Measurements from ENCODE around the gene NR2C2. TPM values are rescaled to one million over a fixed set of nuclear protein-coding genes. Genes with fewer than 3 reads are reported as not detected.

Gene NR2C2
- total RNA-seq, 4 donors from 2014 or later = 24.3 to 58.2 (median 39.9) TPM

GRCh38 chr3:15089201-15089600 lies 141.8 kb downstream of the NR2C2 start:
- TF ChIP-seq POLR2A (IDR thresholded peaks at IDR 0.05) (no peak), CTCF (IDR thresholded peaks at IDR 0.05) (no peak)
- intact Hi-C loops (cut with DNase I; ENCODE audit: low total_unique reads) = no loop called here
- 85 to 96% methylated on average over 1 of the region's 1 CpG for WGBS, 2 donors
- H3K4me3 ChIP-seq (ENCODE audit: low read depth, poor library complexity, severe bottlenecking) = no peak overlapping the region
- no peak for DNase-seq (ENCODE audit: low spot score in 2 of 2)

- no peak for TF ChIP-seq POLR2A (IDR thresholded peaks at IDR 0.05)
- WGBS, 2 donors = 81 to 85% methylated on average over 5 of the region's 5 CpGs
Measured at GRCh38 chr3:15091575-15091974, 144.2 kb downstream of the NR2C2 start.

GRCh38 chr3:15092686-15093085 lies 145.3 kb downstream of the NR2C2 start:
- 90 to 100% methylated on average over 1 of the region's 1 CpG for WGBS, 2 donors
- H3K4me3 ChIP-seq (ENCODE audit: low read depth, poor library complexity, severe bottlenecking) = no peak overlapping the region
- intact Hi-C loops (cut with DNase I; ENCODE audit: low total_unique reads) = no loop called here
- DNase-seq (ENCODE audit: low spot score in 2 of 2) = no peak
- TF ChIP-seq CTCF (IDR thresholded peaks at IDR 0.05) = no peak
- no peak for TF ChIP-seq POLR2A (IDR thresholded peaks at IDR 0.05)

More at GRCh38 chr3:15091575-15091974, 144.2 kb downstream of the NR2C2 start:
- no peak overlapping the region for H3K4me3 ChIP-seq (ENCODE audit: low read depth, poor library complexity, severe bottlenecking)
- DNase-seq (ENCODE audit: low spot score in 2 of 2) = no peak
- intact Hi-C loops (cut with DNase I; ENCODE audit: low total_unique reads) = no loop called here

- H3K4me3 ChIP-seq (ENCODE audit: low read depth, poor library complexity, severe bottlenecking) = no peak overlapping the region
- intact Hi-C loops (cut with DNase I; ENCODE audit: low total_unique reads) = no loop called here
- WGBS, 2 donors = 87 to 90% methylated on average over 5 of the region's 5 CpGs
- TF ChIP-seq CTCF (IDR thresholded peaks at IDR 0.05) (no peak), POLR2A (IDR thresholded peaks at IDR 0.05) (no peak)
- DNase-seq (ENCODE audit: low spot score in 2 of 2) = no peak
Measured at GRCh38 chr3:15094187-15094875, 146.9 kb downstream of the NR2C2 start.

GRCh38 chr3:15096046-15096445 lies 148.7 kb downstream of the NR2C2 start:
- TF ChIP-seq CTCF (IDR thresholded peaks at IDR 0.05) (no peak), POLR2A (IDR thresholded peaks at IDR 0.05) (no peak)
- intact Hi-C loops (cut with DNase I; ENCODE audit: low total_unique reads) = no loop called here
- DNase-seq (ENCODE audit: low spot score in 2 of 2) = no peak
- WGBS, 2 donors = 75 to 92% methylated on average over 3 of the region's 3 CpGs
- H3K4me3 ChIP-seq (ENCODE audit: low read depth, poor library complexity, severe bottlenecking) = no peak overlapping the region

GRCh38 chr3:15097891-15098290 lies 150.5 kb downstream of the NR2C2 start:
- DNase-seq (ENCODE audit: low spot score in 2 of 2) = no peak
- no peak for TF ChIP-seq POLR2A (IDR thresholded peaks at IDR 0.05)
- TF ChIP-seq CTCF (IDR thresholded peaks at IDR 0.05) = no peak
- intact Hi-C loops (cut with DNase I; ENCODE audit: low total_unique reads) = no loop called here
- H3K4me3 ChIP-seq (ENCODE audit: low read depth, poor library complexity, severe bottlenecking) = no peak overlapping the region
- WGBS, 2 donors = 51 to 54% methylated on average over 6 of the region's 6 CpGs

Other genes starting within 250 kb of the NR2C2 start
- 10 to 100 TPM in 1 of 4 donors, 1 to 10 TPM in 3; 3.8 to 10.2 (median 7.6) TPM for gene FGD5, start 128.6 kb upstream of the NR2C2 start, total RNA-seq
- gene MRPS25, start 117.7 kb downstream of the NR2C2 start, total RNA-seq = 10 to 100 TPM; 21.7 to 35.7 (median 30.0) TPM
- 10 to 100 TPM; 23.5 to 28.7 (median 28.0) TPM for gene RBSN, start 151.6 kb downstream of the NR2C2 start, total RNA-seq